ENCODE results near the gene GRHPR. TPM values are rescaled to one million over a fixed set of nuclear protein-coding genes. Genes with fewer than 3 reads are reported as not detected.

GRHPR gene
- total RNA-seq: 100 to 1,000 TPM; 101 to 142 (median 114) TPM
- polyA plus RNA-seq: 100 to 1,000 TPM in 1 of 2 donors, 10 to 100 TPM in 1; 61.5 to 151 TPM
- long read RNA-seq, donor 1, full-length matches to known transcripts: 84 of 160 reads
- long read RNA-seq, donor 1, partial matches to known transcripts: 29 of 160 reads
- long read RNA-seq, donor 1, other reads (novel, unspliced or antisense): 47 of 160 reads
- long read RNA-seq, donor 2, full-length matches to known transcripts: 74 of 154 reads
- long read RNA-seq, donor 2, partial matches to known transcripts: 22 of 154 reads
- long read RNA-seq, donor 2, other reads (novel, unspliced or antisense): 58 of 154 reads
- long read RNA-seq, donor 3, full-length matches to known transcripts: 91 of 120 reads
- long read RNA-seq, donor 3, partial matches to known transcripts: 22 of 120 reads
- long read RNA-seq, donor 3, other reads (novel, unspliced or antisense): 7 of 120 reads

- WGBS, 2 donors: 1% methylated on average over 56 of the region's 56 CpGs
- peak within 1 kb of the TSS; percentile 51 to 92 (median 91) for H3K27ac ChIP-seq
- intact Hi-C loops (cut with DNase I): loop anchor here in 4 of 10 donors (1.0 to 5.0 kb wide), 3 partner anchors 44 to 45 kb away; partner anchors contain the start of gene ZBTB5 (in 2 of the 4)
- peaks cover 0 to 27% (median 19%) of the 10 kb centered on the region in 9 donors for H3K36me3 ChIP-seq
- ATAC-seq (peak; percentile 97 to 99 (median 98)), DNase-seq (peak; percentile 90 to 94)
- TF ChIP-seq, protein P1, sequence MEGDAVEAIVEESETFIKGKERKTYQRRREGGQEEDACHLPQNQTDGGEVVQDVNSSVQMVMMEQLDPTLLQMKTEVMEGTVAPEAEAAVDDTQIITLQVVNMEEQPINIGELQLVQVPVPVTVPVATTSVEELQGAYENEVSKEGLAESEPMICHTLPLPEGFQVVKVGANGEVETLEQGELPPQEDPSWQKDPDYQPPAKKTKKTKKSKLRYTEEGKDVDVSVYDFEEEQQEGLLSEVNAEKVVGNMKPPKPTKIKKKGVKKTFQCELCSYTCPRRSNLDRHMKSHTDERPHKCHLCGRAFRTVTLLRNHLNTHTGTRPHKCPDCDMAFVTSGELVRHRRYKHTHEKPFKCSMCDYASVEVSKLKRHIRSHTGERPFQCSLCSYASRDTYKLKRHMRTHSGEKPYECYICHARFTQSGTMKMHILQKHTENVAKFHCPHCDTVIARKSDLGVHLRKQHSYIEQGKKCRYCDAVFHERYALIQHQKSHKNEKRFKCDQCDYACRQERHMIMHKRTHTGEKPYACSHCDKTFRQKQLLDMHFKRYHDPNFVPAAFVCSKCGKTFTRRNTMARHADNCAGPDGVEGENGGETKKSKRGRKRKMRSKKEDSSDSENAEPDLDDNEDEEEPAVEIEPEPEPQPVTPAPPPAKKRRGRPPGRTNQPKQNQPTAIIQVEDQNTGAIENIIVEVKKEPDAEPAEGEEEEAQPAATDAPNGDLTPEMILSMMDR (IDR thresholded peaks at IDR 0.05): no peak
- H3K4me1 ChIP-seq: peaks cover 14 to 34% (median 30%) of the 10 kb centered on the region in 9 donors
- no peaks in the 10 kb centered on the region for H3K9me3 ChIP-seq
- H3K4me3 ChIP-seq: peak within 1 kb of the TSS; percentile 72 to 99 (median 86)
- H3K27me3 ChIP-seq: no peaks in the 10 kb centered on the region
These were observed at the start of gene GRHPR for GRCh38 chr9:37422289-37423104. Gene GRHPR, plus strand, starts transcription at chr9:37422696. Its CDS starts 55 bp downstream, at chr9:37422751.

DNA sequence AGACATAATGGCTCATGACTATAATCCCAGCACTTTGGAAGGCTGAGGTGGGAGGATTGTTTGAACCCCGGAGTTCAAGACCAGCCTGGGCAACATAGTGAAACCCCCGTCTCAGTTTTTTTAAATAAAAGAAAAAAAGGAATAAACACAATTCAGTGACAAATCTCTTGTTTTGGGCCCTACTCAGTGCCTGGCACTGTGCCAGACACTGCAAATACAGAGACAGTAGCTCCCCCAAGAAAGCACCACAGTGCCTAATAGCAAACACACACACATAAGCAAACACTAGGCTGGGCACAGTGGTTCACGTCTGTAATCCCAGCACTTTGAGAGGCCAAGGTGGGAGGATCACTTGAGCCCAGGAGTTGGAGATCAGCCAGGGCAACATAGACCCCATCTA, 49.7 kb upstream of the GRHPR start:
- WGBS, 2 donors: 91 to 92% methylated on average over 3 of the region's 3 CpGs
- no peak for ATAC-seq
- H3K27me3 ChIP-seq: peaks cover 0 to 6% (median 0%) of the 10 kb centered on the region in 7 donors
- no peak overlapping the region for H3K27ac ChIP-seq
- no peaks in the 10 kb centered on the region for H3K4me1 ChIP-seq
- intact Hi-C loops (cut with DNase I): no loop called here
- no peaks in the 10 kb centered on the region for H3K36me3 ChIP-seq
- no peak for DNase-seq
- no peak overlapping the region for H3K4me3 ChIP-seq
- no peaks in the 10 kb centered on the region for H3K9me3 ChIP-seq
- TF ChIP-seq, protein P1 (IDR thresholded peaks at IDR 0.05): no peak

- ATAC-seq: no peak
- TF ChIP-seq, protein P1 (IDR thresholded peaks at IDR 0.05): no peak
- H3K4me3 ChIP-seq: no peak overlapping the region
- peaks cover 0 to 6% (median 0%) of the 10 kb centered on the region in 7 donors for H3K27me3 ChIP-seq
- WGBS, 2 donors: 96 to 98% methylated on average over 1 of the region's 1 CpG
- DNase-seq: no peak
- no peaks in the 10 kb centered on the region for H3K36me3 ChIP-seq
- H3K4me1 ChIP-seq: no peaks in the 10 kb centered on the region
- no peaks in the 10 kb centered on the region for H3K9me3 ChIP-seq
- intact Hi-C loops (cut with DNase I): no loop called here
- no peak overlapping the region for H3K27ac ChIP-seq
These were observed 48.9 kb upstream of the GRHPR start for GRCh38 chr9:37373621-37374020.

DNA sequence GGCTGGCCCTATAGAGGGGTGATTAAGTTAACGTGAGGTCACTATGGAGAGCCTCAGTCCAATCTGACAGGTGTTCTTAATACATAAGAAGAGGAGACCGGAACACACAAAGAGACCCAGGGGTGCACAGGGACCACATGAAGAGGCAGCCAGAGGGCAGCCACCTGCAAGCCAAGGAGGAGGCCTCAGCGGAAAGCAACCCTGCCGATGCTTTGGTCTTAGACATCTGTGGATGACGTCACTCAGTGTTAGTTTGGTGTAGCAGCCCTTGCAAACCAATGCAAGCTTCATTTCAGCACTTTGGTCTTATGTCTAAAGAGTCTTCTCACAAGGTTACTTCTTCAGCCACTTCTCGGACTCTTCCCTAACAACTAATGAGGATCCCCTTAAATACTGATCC, 47.6 kb upstream of the GRHPR start:
- TF ChIP-seq, protein P1 (IDR thresholded peaks at IDR 0.05): no peak
- intact Hi-C loops (cut with DNase I): no loop called here

More for the DNA sequence above, 47.6 kb upstream of the GRHPR start:
- no peaks in the 10 kb centered on the region for H3K36me3 ChIP-seq
- WGBS, 2 donors: 83 to 89% methylated on average over 6 of the region's 6 CpGs
- no peak overlapping the region for H3K27ac ChIP-seq
- DNase-seq: no peak
- no peak for ATAC-seq
- peaks cover 0 to 6% (median 0%) of the 10 kb centered on the region in 7 donors for H3K27me3 ChIP-seq
- H3K4me1 ChIP-seq: no peaks in the 10 kb centered on the region
- H3K4me3 ChIP-seq: no peak overlapping the region
- no peaks in the 10 kb centered on the region for H3K9me3 ChIP-seq
